WTC11 (cell line): Measurements from ENCODE around the gene FBXO7. TPM values are rescaled to one million over a fixed set of nuclear protein-coding genes. Genes with fewer than 3 reads are reported as not detected.

Experiments used
- ATAC-seq: fragments of 200-7000 bp; cut with Tn5 transposase; 2 replicates; pipeline ENCODE4 v1.10.0; 2021; ENCODE audit warnings: mild to moderate bottlenecking, moderate library complexity
- CTCF ChIA-PET: fragments of 300-600 bp; sonication (Branson Sonifier 250); formaldehyde crosslinking; loops from one replicate; lab custom pipeline; 2021; ENCODE audit warnings: antibody characterized with exemption; lab: Charles Lee
- POLR2A ChIA-PET: fragments of 350-600 bp; sonication (Branson Sonifier 250); formaldehyde crosslinking; loops from one replicate; lab custom pipeline; 2021; ENCODE audit warnings: antibody characterized with exemption; lab: Charles Lee
- DNase-seq: peaks from one replicate; pipeline ENCODE4 v3.0.0; 2021; ENCODE audit warnings: low spot score
- H3K27ac Mint-ChIP-seq: 2 replicates; pipeline ENCODE4 v1.8.0; 2021; ENCODE audit warnings: mixed read lengths
- H3K27me3 Mint-ChIP-seq: 2 replicates; pipeline ENCODE4 v1.8.0; 2021; ENCODE audit warnings: low read depth, mild to moderate bottlenecking, moderate library complexity, mixed read lengths
- H3K36me3 Mint-ChIP-seq: 2 replicates; pipeline ENCODE4 v1.8.0; 2021; ENCODE audit warnings: mixed read lengths
- H3K4me1 Mint-ChIP-seq: 2 replicates; pipeline ENCODE4 v1.8.0; 2022; ENCODE audit warnings: mixed read lengths
- H3K4me3 Mint-ChIP-seq: 2 replicates; pipeline ENCODE4 v1.8.0; 2021; ENCODE audit warnings: mild to moderate bottlenecking, moderate library complexity, mixed read lengths
- H3K9me3 Mint-ChIP-seq: 2 replicates; pipeline ENCODE4 v1.8.0; 2021; ENCODE audit warnings: mixed read lengths
- ATF3 ChIP-seq: sonication (generic); formaldehyde crosslinking; conservative IDR thresholded peaks from 2 replicates; pipeline ENCODE4 v1.8.1; 2022; ENCODE audit warnings: mild to moderate bottlenecking, missing genetic modification reagents
- ERG ChIP-seq: fragments of 250-450 bp; sonication (Bioruptor Pico); IDR thresholded peaks from 2 replicates; pipeline ENCODE4 v1.8.0; 2021; ENCODE audit warnings: mild to moderate bottlenecking
- FOXJ3 ChIP-seq: sonication (generic); formaldehyde crosslinking; IDR thresholded peaks from 2 replicates; pipeline ENCODE4 v1.9.0; 2021; ENCODE audit warnings: missing genetic modification reagents, mild to moderate bottlenecking, borderline replicate concordance
- IRF2 ChIP-seq: sonication (generic); formaldehyde crosslinking; IDR thresholded peaks from 2 replicates; pipeline ENCODE4 v1.8.0; 2022; ENCODE audit warnings: low read depth, missing genetic modification reagents, borderline replicate concordance
- PRDM15 ChIP-seq: sonication (generic); formaldehyde crosslinking; IDR thresholded peaks from 2 replicates; pipeline ENCODE4 v1.8.0; 2022; ENCODE audit warnings: missing genetic modification reagents
- TP53 ChIP-seq: sonication (generic); formaldehyde crosslinking; IDR thresholded peaks from 2 replicates; pipeline ENCODE4 v1.8.1; 2023; ENCODE audit warnings: mild to moderate bottlenecking, missing genetic modification reagents
- USF1 ChIP-seq: sonication (generic); formaldehyde crosslinking; IDR thresholded peaks from 2 replicates; pipeline ENCODE4 v1.8.0; 2022; ENCODE audit warnings: mild to moderate bottlenecking, missing genetic modification reagents
- ZNF219 ChIP-seq: sonication (generic); formaldehyde crosslinking; IDR thresholded peaks from 2 replicates; pipeline ENCODE4 v1.8.0; 2023; ENCODE audit warnings: missing genetic modification reagents, mild to moderate bottlenecking, borderline replicate concordance
- total RNA-seq: library from RNA; stranded (reverse); gene quantifications from 3 replicates; pipeline ENCODE4 v1.2.3, GENCODE V29; 2021
- TF ChIP-seq, protein P1 (sequence below): sonication (generic); formaldehyde crosslinking; IDR thresholded peaks from 2 replicates; pipeline ENCODE4 v1.8.0; 2022; ENCODE audit warnings: mild to moderate bottlenecking, missing genetic modification reagents
- TF ChIP-seq, protein P2 (sequence below): fragments of 250-450 bp; sonication (Bioruptor Pico); IDR thresholded peaks from 2 replicates; pipeline ENCODE4 v1.9.0; 2021; ENCODE audit warnings: mild to moderate bottlenecking
- TF ChIP-seq, protein P3 (sequence below): sonication (generic); formaldehyde crosslinking; IDR thresholded peaks from 2 replicates; pipeline ENCODE4 v1.8.1; 2023; ENCODE audit warnings: mild to moderate bottlenecking, moderate library complexity, missing genetic modification reagents
- TF ChIP-seq, protein P4 (sequence below): sonication (generic); formaldehyde crosslinking; IDR thresholded peaks from 2 replicates; pipeline ENCODE4 v1.8.1; 2022; ENCODE audit warnings: missing genetic modification reagents, borderline replicate concordance
- TF ChIP-seq, protein P5 (sequence below): sonication (generic); formaldehyde crosslinking; IDR thresholded peaks from 2 replicates; pipeline ENCODE4 v1.8.0; 2023; ENCODE audit warnings: missing genetic modification reagents, mild to moderate bottlenecking, borderline replicate concordance

Gene FBXO7
- total RNA-seq, 1 experiment from 2014 or later, result 59.4 TPM

DNA sequence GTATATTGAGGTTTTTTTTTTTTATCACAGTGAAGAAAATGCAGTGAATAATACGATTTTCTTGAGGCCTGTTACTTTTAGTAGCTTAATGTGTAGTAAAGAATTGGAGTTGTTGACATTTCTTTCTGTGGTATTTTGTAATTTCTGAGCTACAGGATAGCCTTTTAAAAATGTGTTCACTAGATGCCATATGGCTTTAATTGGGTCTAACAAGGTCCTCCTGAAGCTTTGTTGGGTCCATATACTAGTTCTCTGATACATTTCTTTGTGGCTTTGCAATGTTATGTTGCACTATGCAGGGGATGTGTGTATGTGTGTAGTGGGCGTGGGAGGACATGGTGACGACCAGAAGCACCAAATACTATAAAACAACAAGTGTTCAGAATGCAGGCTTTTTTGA is 25.1 kb downstream of the FBXO7 start:
- ATAC-seq, result no peak
- peaks cover 41% of the 10 kb centered on the region for H3K36me3 Mint-ChIP-seq
- no peak overlapping the region for H3K27ac Mint-ChIP-seq
- no peak for DNase-seq
- H3K9me3 Mint-ChIP-seq, result no peaks in the 10 kb centered on the region
- CTCF ChIA-PET, result no interaction called here
- no peaks in the 10 kb centered on the region for H3K27me3 Mint-ChIP-seq
- TF ChIP-seq ATF3 (no peak), IRF2 (CRISPR knock-in tag) (no peak), TP53 (no peak), FOXJ3 (no peak), ERG (no peak)
- TF ChIP-seq, protein P1, sequence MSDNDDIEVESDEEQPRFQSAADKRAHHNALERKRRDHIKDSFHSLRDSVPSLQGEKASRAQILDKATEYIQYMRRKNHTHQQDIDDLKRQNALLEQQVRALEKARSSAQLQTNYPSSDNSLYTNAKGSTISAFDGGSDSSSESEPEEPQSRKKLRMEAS (CRISPR knock-in tag), result no peak
- TF ChIP-seq, protein P2, sequence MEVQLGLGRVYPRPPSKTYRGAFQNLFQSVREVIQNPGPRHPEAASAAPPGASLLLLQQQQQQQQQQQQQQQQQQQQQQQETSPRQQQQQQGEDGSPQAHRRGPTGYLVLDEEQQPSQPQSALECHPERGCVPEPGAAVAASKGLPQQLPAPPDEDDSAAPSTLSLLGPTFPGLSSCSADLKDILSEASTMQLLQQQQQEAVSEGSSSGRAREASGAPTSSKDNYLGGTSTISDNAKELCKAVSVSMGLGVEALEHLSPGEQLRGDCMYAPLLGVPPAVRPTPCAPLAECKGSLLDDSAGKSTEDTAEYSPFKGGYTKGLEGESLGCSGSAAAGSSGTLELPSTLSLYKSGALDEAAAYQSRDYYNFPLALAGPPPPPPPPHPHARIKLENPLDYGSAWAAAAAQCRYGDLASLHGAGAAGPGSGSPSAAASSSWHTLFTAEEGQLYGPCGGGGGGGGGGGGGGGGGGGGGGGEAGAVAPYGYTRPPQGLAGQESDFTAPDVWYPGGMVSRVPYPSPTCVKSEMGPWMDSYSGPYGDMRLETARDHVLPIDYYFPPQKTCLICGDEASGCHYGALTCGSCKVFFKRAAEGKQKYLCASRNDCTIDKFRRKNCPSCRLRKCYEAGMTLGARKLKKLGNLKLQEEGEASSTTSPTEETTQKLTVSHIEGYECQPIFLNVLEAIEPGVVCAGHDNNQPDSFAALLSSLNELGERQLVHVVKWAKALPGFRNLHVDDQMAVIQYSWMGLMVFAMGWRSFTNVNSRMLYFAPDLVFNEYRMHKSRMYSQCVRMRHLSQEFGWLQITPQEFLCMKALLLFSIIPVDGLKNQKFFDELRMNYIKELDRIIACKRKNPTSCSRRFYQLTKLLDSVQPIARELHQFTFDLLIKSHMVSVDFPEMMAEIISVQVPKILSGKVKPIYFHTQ (CRISPR knock-in tag), result no peak
- TF ChIP-seq, all 79 proteins: peak for 0
- H3K4me3 Mint-ChIP-seq, result no peak overlapping the region
- peaks cover 19% of the 10 kb centered on the region for H3K4me1 Mint-ChIP-seq
- POLR2A ChIA-PET, result no interaction called here

DNA sequence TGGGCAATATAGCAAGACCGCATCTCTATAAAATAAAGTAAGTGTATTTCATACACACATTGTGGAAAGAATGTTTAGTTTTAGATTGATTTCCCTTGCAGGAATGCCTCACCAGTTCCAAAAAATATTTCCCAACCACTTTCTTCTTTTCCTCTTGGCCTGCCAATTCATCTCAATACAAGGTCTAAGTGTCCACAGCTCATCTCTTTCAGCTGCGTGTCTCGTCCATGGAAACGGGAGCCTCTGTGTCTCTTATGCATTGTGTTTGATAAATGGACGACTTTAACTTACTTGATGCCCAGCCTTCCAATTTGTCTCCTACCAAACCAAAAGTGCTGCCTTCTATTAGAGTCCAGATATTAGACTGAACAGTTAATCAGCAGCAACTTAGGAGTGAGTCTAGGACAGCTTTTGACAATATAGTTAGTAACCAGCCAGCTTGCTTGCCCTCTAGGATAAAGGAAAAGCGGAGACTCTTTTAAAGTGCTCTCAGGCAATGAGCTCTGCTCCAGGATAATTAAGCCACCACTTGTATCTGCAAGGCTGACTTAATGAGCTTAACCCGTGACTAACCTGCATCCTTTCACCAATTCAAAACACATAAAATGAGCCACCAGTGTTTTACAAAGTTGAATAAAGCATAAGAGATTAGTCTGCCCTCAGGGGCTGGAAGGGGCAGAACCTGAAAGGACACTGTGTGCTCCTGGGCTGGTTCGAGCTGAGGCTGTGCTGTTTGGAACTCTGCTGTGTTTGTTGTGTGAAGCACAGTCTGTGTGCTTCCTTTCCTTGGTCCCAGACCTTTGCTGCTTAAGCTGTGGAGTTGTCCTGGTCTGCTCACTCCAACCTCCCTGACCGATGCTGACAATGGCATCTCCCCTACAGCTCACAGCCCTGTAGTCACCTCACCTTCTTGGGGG is 27.5 kb downstream of the FBXO7 start:
- ChIA-PET POLR2A (interaction anchor here (0.6 kb wide), 1 partner anchor 19 kb away, joined by 3 read pairs; no protein-coding TSS in a partner anchor), CTCF (interaction anchor here (0.6 to 1.0 kb wide), 2 partner anchors 17 to 33 kb away, joined by 3 to 5 read pairs; no protein-coding TSS in a partner anchor)
- Mint-ChIP-seq H3K36me3 (peaks cover 19% of the 10 kb centered on the region), H3K27me3 (no peaks in the 10 kb centered on the region), H3K9me3 (no peaks in the 10 kb centered on the region), H3K27ac (peak overlapping the region; percentile 39; the same call in 1 of the 2 replicates), H3K4me3 (no peak overlapping the region), H3K4me1 (peaks cover 19% of the 10 kb centered on the region)
- ATAC-seq (peak; percentile 78), DNase-seq (no peak)
- TF ChIP-seq USF1, result no peak
- TF ChIP-seq, protein P3, sequence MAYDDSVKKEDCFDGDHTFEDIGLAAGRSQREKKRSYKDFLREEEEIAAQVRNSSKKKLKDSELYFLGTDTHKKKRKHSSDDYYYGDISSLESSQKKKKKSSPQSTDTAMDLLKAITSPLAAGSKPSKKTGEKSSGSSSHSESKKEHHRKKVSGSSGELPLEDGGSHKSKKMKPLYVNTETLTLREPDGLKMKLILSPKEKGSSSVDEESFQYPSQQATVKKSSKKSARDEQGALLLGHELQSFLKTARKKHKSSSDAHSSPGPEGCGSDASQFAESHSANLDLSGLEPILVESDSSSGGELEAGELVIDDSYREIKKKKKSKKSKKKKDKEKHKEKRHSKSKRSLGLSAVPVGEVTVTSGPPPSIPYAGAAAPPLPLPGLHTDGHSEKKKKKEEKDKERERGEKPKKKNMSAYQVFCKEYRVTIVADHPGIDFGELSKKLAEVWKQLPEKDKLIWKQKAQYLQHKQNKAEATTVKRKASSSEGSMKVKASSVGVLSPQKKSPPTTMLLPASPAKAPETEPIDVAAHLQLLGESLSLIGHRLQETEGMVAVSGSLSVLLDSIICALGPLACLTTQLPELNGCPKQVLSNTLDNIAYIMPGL (CRISPR knock-in tag), result no peak
- TF ChIP-seq ZNF219 (CRISPR knock-in tag), result no peak
- TF ChIP-seq, protein P4, sequence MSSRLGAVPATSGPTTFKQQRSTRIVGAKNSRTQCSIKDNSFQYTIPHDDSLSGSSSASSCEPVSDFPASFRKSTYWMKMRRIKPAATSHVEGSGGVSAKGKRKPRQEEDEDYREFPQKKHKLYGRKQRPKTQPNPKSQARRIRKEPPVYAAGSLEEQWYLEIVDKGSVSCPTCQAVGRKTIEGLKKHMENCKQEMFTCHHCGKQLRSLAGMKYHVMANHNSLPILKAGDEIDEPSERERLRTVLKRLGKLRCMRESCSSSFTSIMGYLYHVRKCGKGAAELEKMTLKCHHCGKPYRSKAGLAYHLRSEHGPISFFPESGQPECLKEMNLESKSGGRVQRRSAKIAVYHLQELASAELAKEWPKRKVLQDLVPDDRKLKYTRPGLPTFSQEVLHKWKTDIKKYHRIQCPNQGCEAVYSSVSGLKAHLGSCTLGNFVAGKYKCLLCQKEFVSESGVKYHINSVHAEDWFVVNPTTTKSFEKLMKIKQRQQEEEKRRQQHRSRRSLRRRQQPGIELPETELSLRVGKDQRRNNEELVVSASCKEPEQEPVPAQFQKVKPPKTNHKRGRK, result no peak
- no peak for TF ChIP-seq PRDM15
- TF ChIP-seq, protein P5, sequence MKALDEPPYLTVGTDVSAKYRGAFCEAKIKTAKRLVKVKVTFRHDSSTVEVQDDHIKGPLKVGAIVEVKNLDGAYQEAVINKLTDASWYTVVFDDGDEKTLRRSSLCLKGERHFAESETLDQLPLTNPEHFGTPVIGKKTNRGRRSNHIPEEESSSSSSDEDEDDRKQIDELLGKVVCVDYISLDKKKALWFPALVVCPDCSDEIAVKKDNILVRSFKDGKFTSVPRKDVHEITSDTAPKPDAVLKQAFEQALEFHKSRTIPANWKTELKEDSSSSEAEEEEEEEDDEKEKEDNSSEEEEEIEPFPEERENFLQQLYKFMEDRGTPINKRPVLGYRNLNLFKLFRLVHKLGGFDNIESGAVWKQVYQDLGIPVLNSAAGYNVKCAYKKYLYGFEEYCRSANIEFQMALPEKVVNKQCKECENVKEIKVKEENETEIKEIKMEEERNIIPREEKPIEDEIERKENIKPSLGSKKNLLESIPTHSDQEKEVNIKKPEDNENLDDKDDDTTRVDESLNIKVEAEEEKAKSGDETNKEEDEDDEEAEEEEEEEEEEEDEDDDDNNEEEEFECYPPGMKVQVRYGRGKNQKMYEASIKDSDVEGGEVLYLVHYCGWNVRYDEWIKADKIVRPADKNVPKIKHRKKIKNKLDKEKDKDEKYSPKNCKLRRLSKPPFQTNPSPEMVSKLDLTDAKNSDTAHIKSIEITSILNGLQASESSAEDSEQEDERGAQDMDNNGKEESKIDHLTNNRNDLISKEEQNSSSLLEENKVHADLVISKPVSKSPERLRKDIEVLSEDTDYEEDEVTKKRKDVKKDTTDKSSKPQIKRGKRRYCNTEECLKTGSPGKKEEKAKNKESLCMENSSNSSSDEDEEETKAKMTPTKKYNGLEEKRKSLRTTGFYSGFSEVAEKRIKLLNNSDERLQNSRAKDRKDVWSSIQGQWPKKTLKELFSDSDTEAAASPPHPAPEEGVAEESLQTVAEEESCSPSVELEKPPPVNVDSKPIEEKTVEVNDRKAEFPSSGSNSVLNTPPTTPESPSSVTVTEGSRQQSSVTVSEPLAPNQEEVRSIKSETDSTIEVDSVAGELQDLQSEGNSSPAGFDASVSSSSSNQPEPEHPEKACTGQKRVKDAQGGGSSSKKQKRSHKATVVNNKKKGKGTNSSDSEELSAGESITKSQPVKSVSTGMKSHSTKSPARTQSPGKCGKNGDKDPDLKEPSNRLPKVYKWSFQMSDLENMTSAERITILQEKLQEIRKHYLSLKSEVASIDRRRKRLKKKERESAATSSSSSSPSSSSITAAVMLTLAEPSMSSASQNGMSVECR (CRISPR knock-in tag), result no peak
